Measurements from ENCODE around the gene COL19A1.

GRCh38 chr6:70107852-70108629 is 241.7 kb downstream of the COL19A1 start:
- no peak for TF ChIP-seq EZH2phosphoT487 (conservative IDR thresholded peaks at IDR 0.05; ENCODE audit: low read length)
- TF ChIP-seq CTCF (IDR thresholded peaks at IDR 0.05; ENCODE audit: insufficient read depth, low read length, poor library complexity, severe bottlenecking) = peak; percentile 51

All from SU-DHL-6 (cell line).